HCT116 (cell line): Measurements from ENCODE around the gene RAB19. TPM values are rescaled to one million over a fixed set of nuclear protein-coding genes. Genes with fewer than 3 reads are reported as not detected.

ENCODE experiments used
- ATAC-seq: fragments of 200-7000 bp; cut with Tn5 transposase; 2 replicates; pipeline ENCODE4 v1.9.1; 2020; ENCODE audit warnings: mild to moderate bottlenecking, moderate library complexity
- BruUV-seq: library from RNA; stranded (reverse); fragments of 400-500 nt; replicated peaks from 2 replicates; lab custom pipeline; 2021; lab: Mats Ljungman, UMichigan
- CTCF ChIA-PET: fragments of 300-600 bp; sonication (Branson Sonifier 250); formaldehyde crosslinking; loops from one replicate; lab custom pipeline; 2021; ENCODE audit warnings: antibody characterized with exemption; lab: Charles Lee
- POLR2A ChIA-PET: fragments of 300-600, 350-600 bp; sonication (Branson Sonifier 250); formaldehyde crosslinking; loops from one replicate; lab custom pipeline; 2021; ENCODE audit warnings: antibody characterized with exemption; lab: Charles Lee
- RAD21 ChIA-PET, 2 experiments: fragments of 300-600 bp; sonication (Branson Sonifier 250); formaldehyde crosslinking; loops; one replicate each; lab custom pipeline; 2023; ENCODE audit warnings: low total read pairs in 2 of 2; ENCODE audit not compliant: uncharacterized antibody in 2 of 2, unreplicated experiment in 2 of 2, low non-redundant PET in 1 of 2; lab: Charles Lee
- DNase-seq: peaks from one replicate; pipeline ENCODE4 v3.0.0-alpha.2; 2010; ENCODE audit warnings: low read depth, low spot score
- H2AFZ ChIP-seq: fragments of 200-600 bp; shearing (Covaris generic), sonication (generic); 2 replicates; pipeline ENCODE4 v1.6.1; 2017; ENCODE audit warnings: low read depth, mixed run types, mixed read lengths, antibody characterized with exemption, low read length; ENCODE audit not compliant: poor library complexity, severe bottlenecking
- H3K27ac ChIP-seq: 2 replicates; pipeline ENCODE4 v1.5.1; 2012; ENCODE audit warnings: low read depth, low read length
- H3K27me3 ChIP-seq: fragments of 200-600 bp; sonication (generic); 2 replicates; pipeline ENCODE4 v1.6.1; 2016; ENCODE audit warnings: mixed run types, low read length, mixed read lengths; ENCODE audit not compliant: insufficient read depth
- H3K36me3 ChIP-seq, 2 experiments: fragments of 200-500 bp in 1 of 2; fragments of 200-600 bp in 1 of 2; sonication (Bioruptor generic) in 1 of 2; sonication (generic) in 1 of 2; 2 replicates each; pipeline versions ENCODE4 v1.5.1 to v1.6.1; 2014 to 2016; ENCODE audit warnings: low read length in 2 of 2, inconsistent platforms in 1 of 2, mixed read lengths in 1 of 2, mixed run types in 1 of 2; ENCODE audit not compliant: insufficient read depth in 2 of 2, control insufficient read depth in 1 of 2
- H3K4me1 ChIP-seq, 2 experiments: fragments of 200-600 bp in 1 of 2; sonication (generic) in 1 of 2; 2 replicates each; pipeline versions ENCODE4 v1.5.1 to v1.6.1; 2012 to 2017; ENCODE audit warnings: low read length in 2 of 2, inconsistent platforms in 1 of 2, mild to moderate bottlenecking in 1 of 2, mixed read lengths in 1 of 2, mixed run types in 1 of 2, moderate library complexity in 1 of 2; ENCODE audit not compliant: insufficient read depth in 2 of 2, control insufficient read depth in 1 of 2
- H3K4me2 ChIP-seq: fragments of 200-600 bp; sonication (generic); 2 replicates; pipeline ENCODE4 v1.6.1; 2017; ENCODE audit warnings: mixed run types, low read length, mixed read lengths
- H3K4me3 ChIP-seq, 2 experiments: fragments of 200-600 bp in 1 of 2; sonication (generic) in 1 of 2; replicated peaks in 1 of 2; 2 replicates each; pipeline ENCODE4 v1.5.1; 2011 to 2016; ENCODE audit warnings: low read length in 2 of 2, control low read depth in 1 of 2, low read depth in 1 of 2, mild to moderate bottlenecking in 1 of 2, mixed read lengths in 1 of 2, mixed run types in 1 of 2
- H3K79me2 ChIP-seq: fragments of 200-600 bp; sonication (generic); 2 replicates; pipeline ENCODE4 v1.6.1; 2017; ENCODE audit warnings: mild to moderate bottlenecking, mixed run types, low read length, moderate library complexity, mixed read lengths; ENCODE audit not compliant: insufficient read depth
- H3K9ac ChIP-seq: fragments of 200-600 bp; sonication (generic); 2 replicates; pipeline ENCODE4 v1.6.1; 2016; ENCODE audit warnings: low read length, mixed read lengths
- H3K9me2 ChIP-seq: fragments of 200-600 bp; sonication (generic), shearing (Covaris generic); 2 replicates; pipeline ENCODE4 v1.6.1; 2017; ENCODE audit warnings: mixed run types, mild to moderate bottlenecking, moderate library complexity; ENCODE audit not compliant: insufficient read depth
- H3K9me3 ChIP-seq, 2 experiments: fragments of 200-500 bp in 1 of 2; fragments of 200-600 bp in 1 of 2; sonication (Bioruptor generic) in 1 of 2; sonication (generic) in 1 of 2; 2 replicates each; pipeline ENCODE4 v1.6.1; 2014 to 2017; ENCODE audit warnings: low read length in 2 of 2, mixed read lengths in 2 of 2, inconsistent platforms in 1 of 2, low read depth in 1 of 2, mild to moderate bottlenecking in 1 of 2, mixed run types in 1 of 2, moderate library complexity in 1 of 2; ENCODE audit not compliant: control insufficient read depth in 1 of 2, insufficient read depth in 1 of 2
- H4K20me1 ChIP-seq: fragments of 200-600 bp; sonication (generic), shearing (Covaris generic); 2 replicates; pipeline ENCODE4 v1.6.1; 2017; ENCODE audit warnings: mixed run types, mild to moderate bottlenecking, moderate library complexity; ENCODE audit not compliant: insufficient read depth
- EZH2 ChIP-seq: fragments of 200-600 bp; sonication (generic); IDR thresholded peaks from 2 replicates; pipeline ENCODE4 v1.6.1; 2017; ENCODE audit warnings: antibody characterized with exemption, mixed run types
- EZH2phosphoT487 ChIP-seq: fragments of 200-600 bp; IDR thresholded peaks from 2 replicates; pipeline ENCODE4 v1.6.1; 2018; ENCODE audit warnings: antibody characterized with exemption, borderline replicate concordance
- FOSL1 ChIP-seq: IDR thresholded peaks from 2 replicates; pipeline ENCODE4 v1.6.1; 2012; ENCODE audit warnings: low read depth
- POLR2AphosphoS5 ChIP-seq: IDR thresholded peaks from 2 replicates; pipeline ENCODE4 v1.6.1; 2011; ENCODE audit warnings: mild to moderate bottlenecking, low read depth, low read length, moderate library complexity
- SIN3A ChIP-seq: IDR thresholded peaks from 2 replicates; pipeline ENCODE4 v1.6.1; 2012; ENCODE audit warnings: low read depth
- SP1 ChIP-seq: IDR thresholded peaks from 2 replicates; pipeline ENCODE4 v1.6.1; 2012; ENCODE audit warnings: low read depth
- SRF ChIP-seq: IDR thresholded peaks from 2 replicates; pipeline ENCODE4 v1.6.1; 2012; ENCODE audit warnings: low read depth
- YY1 ChIP-seq: IDR thresholded peaks from 2 replicates; pipeline ENCODE4 v1.6.1; 2011; ENCODE audit warnings: low read length, low read depth, moderate library complexity, mild to moderate bottlenecking; ENCODE audit not compliant: insufficient replicate concordance; ENCODE audit errors: extremely low read depth
- ZFX ChIP-seq: fragments of 450-650 bp; IDR thresholded peaks from 2 replicates; pipeline ENCODE4 v1.6.1; 2017
- ZNF274 ChIP-seq: fragments of 200-500 bp; sonication (Bioruptor generic); IDR thresholded peaks from 2 replicates; pipeline ENCODE4 v1.6.1; 2014; ENCODE audit warnings: mild to moderate bottlenecking, low read depth, low read length, inconsistent platforms
- intact Hi-C: fragments of 100-400 bp; cut with micrococcal nuclease; formaldehyde crosslinking; loops from 2 replicates; pipeline ENCODE4 v1.10.0; 2022
- total RNA-seq: library from RNA; stranded (reverse); gene quantifications from one replicate; pipeline ENCODE4 v1.2.1, GENCODE V29; 2021; ENCODE audit not compliant: unreplicated experiment
- TF ChIP-seq, protein P1 (sequence below): IDR thresholded peaks from 2 replicates; pipeline ENCODE4 v1.6.1; 2011; ENCODE audit warnings: mild to moderate bottlenecking, low read length, moderate library complexity; ENCODE audit not compliant: insufficient replicate concordance; ENCODE audit errors: extremely low read depth

The RAB19 gene
- total RNA-seq, 1 experiment from 2014 or later = 2.6 TPM

DNA sequence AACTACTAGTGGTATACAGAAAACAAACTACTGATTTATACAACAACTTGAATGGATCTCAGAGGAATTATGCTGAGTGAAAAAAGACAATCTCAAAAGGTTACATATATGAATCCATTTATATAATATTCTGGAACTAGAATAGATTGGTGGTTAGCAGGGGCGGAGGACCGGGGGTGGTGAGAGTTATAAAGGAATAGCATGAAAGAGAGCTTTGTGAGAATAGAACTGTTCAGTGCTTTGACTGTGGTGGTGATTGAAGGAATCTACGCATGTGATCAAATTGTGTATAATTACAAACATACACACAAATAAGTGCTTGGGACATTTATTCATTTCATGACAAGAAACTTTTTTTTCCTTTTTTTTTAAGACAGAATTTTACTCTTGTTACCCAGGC is 19.6 kb downstream of the RAB19 start:
- Histone ChIP-seq H3K27me3 (no peaks in the 10 kb centered on the region), H2AFZ (no peak overlapping the region), H3K4me3 (no peak overlapping the region), H4K20me1 (no peaks in the 10 kb centered on the region), H3K27ac (no peak overlapping the region), H3K4me1 (no peaks in the 10 kb centered on the region), H3K9ac (no peak overlapping the region), H3K79me2 (no peaks in the 10 kb centered on the region), H3K36me3 (no peaks in the 10 kb centered on the region), H3K9me3 (no peaks in the 10 kb centered on the region), H3K4me2 (no peak overlapping the region), H3K9me2 (no peaks in the 10 kb centered on the region)
- BruUV-seq = no TSS peak
- TF ChIP-seq FOSL1 = no peak
- TF ChIP-seq, protein P1, sequence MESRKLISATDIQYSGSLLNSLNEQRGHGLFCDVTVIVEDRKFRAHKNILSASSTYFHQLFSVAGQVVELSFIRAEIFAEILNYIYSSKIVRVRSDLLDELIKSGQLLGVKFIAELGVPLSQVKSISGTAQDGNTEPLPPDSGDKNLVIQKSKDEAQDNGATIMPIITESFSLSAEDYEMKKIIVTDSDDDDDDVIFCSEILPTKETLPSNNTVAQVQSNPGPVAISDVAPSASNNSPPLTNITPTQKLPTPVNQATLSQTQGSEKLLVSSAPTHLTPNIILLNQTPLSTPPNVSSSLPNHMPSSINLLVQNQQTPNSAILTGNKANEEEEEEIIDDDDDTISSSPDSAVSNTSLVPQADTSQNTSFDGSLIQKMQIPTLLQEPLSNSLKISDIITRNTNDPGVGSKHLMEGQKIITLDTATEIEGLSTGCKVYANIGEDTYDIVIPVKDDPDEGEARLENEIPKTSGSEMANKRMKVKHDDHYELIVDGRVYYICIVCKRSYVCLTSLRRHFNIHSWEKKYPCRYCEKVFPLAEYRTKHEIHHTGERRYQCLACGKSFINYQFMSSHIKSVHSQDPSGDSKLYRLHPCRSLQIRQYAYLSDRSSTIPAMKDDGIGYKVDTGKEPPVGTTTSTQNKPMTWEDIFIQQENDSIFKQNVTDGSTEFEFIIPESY = no peak
- intact Hi-C loops = no loop called here
- DNase-seq = no peak
- ATAC-seq = no peak
- ChIA-PET RAD21 (no interaction called here), POLR2A (no interaction called here), CTCF (interaction anchor here (1.9 kb wide), 1 partner anchor 20 kb away, joined by 4 read pairs; no protein-coding TSS in a partner anchor)

DNA sequence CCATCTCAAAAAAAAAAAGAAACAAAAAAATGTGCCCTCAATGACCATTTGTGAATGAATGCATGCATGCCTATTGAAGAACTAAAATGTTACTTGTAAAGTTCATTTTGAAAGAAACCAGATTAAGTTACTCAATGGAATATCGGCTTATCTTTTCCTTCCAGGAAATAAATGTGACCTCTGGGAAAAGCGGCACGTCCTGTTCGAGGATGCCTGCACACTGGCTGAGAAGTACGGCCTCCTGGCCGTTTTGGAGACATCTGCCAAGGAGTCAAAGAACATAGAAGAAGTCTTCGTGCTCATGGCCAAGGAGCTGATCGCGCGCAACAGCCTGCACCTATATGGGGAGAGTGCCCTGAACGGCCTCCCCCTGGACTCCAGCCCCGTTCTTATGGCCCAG is 21.9 kb downstream of the RAB19 start:
- Histone ChIP-seq H3K9me2 (no peaks in the 10 kb centered on the region), H3K36me3 (no peaks in the 10 kb centered on the region), H3K4me2 (no peak overlapping the region), H3K4me1 (no peaks in the 10 kb centered on the region), H3K27me3 (no peaks in the 10 kb centered on the region), H3K27ac (no peak overlapping the region), H3K4me3 (no peak overlapping the region), H4K20me1 (no peaks in the 10 kb centered on the region), H3K79me2 (no peaks in the 10 kb centered on the region), H3K9me3 (no peaks in the 10 kb centered on the region), H2AFZ (no peak overlapping the region), H3K9ac (no peak overlapping the region)
- TF ChIP-seq EZH2 = no peak
- TF ChIP-seq SP1 = no peak
- TF ChIP-seq SIN3A = no peak
- no peak for TF ChIP-seq ZFX
- TF ChIP-seq SRF = no peak
- TF ChIP-seq YY1 = no peak
- no peak for TF ChIP-seq ZNF274
- no peak for TF ChIP-seq EZH2phosphoT487
- TF ChIP-seq, protein P1 = no peak
- TF ChIP-seq POLR2AphosphoS5 = no peak
- CTCF ChIA-PET = no interaction called here
- POLR2A ChIA-PET = no interaction called here
- intact Hi-C loops = no loop called here
- BruUV-seq = no TSS peak
- ATAC-seq (no peak), DNase-seq (no peak)
- RAD21 ChIA-PET = no interaction called here
